Kidney epithelial cell (primary cell): ENCODE measurements around the gene OTULINL. TPM values are rescaled to one million over a fixed set of nuclear protein-coding genes. Genes with fewer than 3 reads are reported as not detected.

ENCODE experiments used
- DNase-seq: peaks from one replicate; pipeline ENCODE4 v3.0.0-alpha.2; 2010; ENCODE audit warnings: low read depth
- H3K27me3 ChIP-seq: 2 replicates; pipeline ENCODE4 v1.6.0; 2011; ENCODE audit warnings: low read length; ENCODE audit not compliant: control insufficient read depth, insufficient read depth
- H3K36me3 ChIP-seq: 2 replicates; pipeline ENCODE4 v1.5.1; 2011; ENCODE audit warnings: low read length; ENCODE audit not compliant: control insufficient read depth, insufficient read depth
- H3K4me3 ChIP-seq: 2 replicates; pipeline ENCODE4 v1.5.1; 2011; ENCODE audit warnings: low read depth, mild to moderate bottlenecking, control low read depth, low read length
- CTCF ChIP-seq: IDR thresholded peaks from 2 replicates; pipeline ENCODE4 v1.5.1; 2011; ENCODE audit warnings: mild to moderate bottlenecking, moderate library complexity, low read length, control low read depth, inconsistent platforms; ENCODE audit not compliant: insufficient read depth, poor library complexity, severe bottlenecking
- total RNA-seq: library from RNA; depleted of rRNA; stranded (reverse); fragments of >200 nt; gene quantifications from 2 replicates; pipeline ENCODE4 v1.2.3, GENCODE V29; 2015

The OTULINL gene
- total RNA-seq, 1 donor from 2014 or later: 1.8 TPM

- TF ChIP-seq CTCF: no peak
- no peak for DNase-seq
- Histone ChIP-seq H3K27me3 (peaks cover 15% of the 10 kb centered on the region), H3K4me3 (no peak overlapping the region), H3K36me3 (no peaks in the 10 kb centered on the region)
Observed at GRCh38 chr5:14579246-14579645, 2.3 kb upstream of the OTULINL start.

GRCh38 chr5:14579731-14580397 lies 1.7 kb upstream of the OTULINL start:
- Histone ChIP-seq H3K36me3 (no peaks in the 10 kb centered on the region), H3K27me3 (peaks cover 15% of the 10 kb centered on the region), H3K4me3 (no peak overlapping the region)
- DNase-seq: no peak
- no peak for TF ChIP-seq CTCF

GRCh38 chr5:14580398-14581034 lies 1.1 kb upstream of the OTULINL start:
- no peak for TF ChIP-seq CTCF
- DNase-seq: no peak
- Histone ChIP-seq H3K4me3 (no peak overlapping the region), H3K36me3 (no peaks in the 10 kb centered on the region), H3K27me3 (peaks cover 15% of the 10 kb centered on the region)

GRCh38 chr5:14581891-14582796 lies 552 bp downstream of the OTULINL start:
- DNase-seq: no peak

GRCh38 chr5:14582797-14583137 lies 1.2 kb downstream of the OTULINL start:
- DNase-seq: no peak
- H3K4me3 ChIP-seq: no peak overlapping the region
- peaks cover 15% of the 10 kb centered on the region for H3K27me3 ChIP-seq
- H3K36me3 ChIP-seq: no peaks in the 10 kb centered on the region
- TF ChIP-seq CTCF: no peak

More at GRCh38 chr5:14581891-14582796, 552 bp downstream of the OTULINL start:
- peak; percentile 11 for TF ChIP-seq CTCF
- Histone ChIP-seq H3K27me3 (peaks cover 15% of the 10 kb centered on the region), H3K4me3 (peak overlapping the region; percentile 48), H3K36me3 (no peaks in the 10 kb centered on the region)
